Liver (tissue), 9 donors: Measurements from ENCODE around the gene MRC1. TPM values are rescaled to one million over a fixed set of nuclear protein-coding genes. Genes with fewer than 3 reads are reported as not detected.

ENCODE experiments used
- DNase-seq: peaks from one replicate; pipeline ENCODE4 v3.0.0-alpha.2; 2017; ENCODE audit warnings: low spot score
- H3K27ac ChIP-seq, 2 donors: one replicate each; pipeline ENCODE4 v1.7.0; 2013; ENCODE audit warnings: inconsistent platforms in 2 of 2, low read length in 2 of 2, control low read depth in 1 of 2, low read depth in 1 of 2, mild to moderate bottlenecking in 1 of 2
- H3K27me3 ChIP-seq, 4 donors: one replicate each; pipeline versions ENCODE4 v1.6.1 to v1.7.0; 2013; ENCODE audit warnings: low read length in 3 of 4, inconsistent platforms in 1 of 4, mild to moderate bottlenecking in 1 of 4, moderate library complexity in 1 of 4; ENCODE audit not compliant: control insufficient read depth in 4 of 4, insufficient read depth in 4 of 4
- H3K36me3 ChIP-seq, 4 donors: one replicate each; pipeline versions ENCODE4 v1.6.1 to v1.7.0; 2013; ENCODE audit warnings: low read length in 3 of 4, mild to moderate bottlenecking in 3 of 4, low read depth in 1 of 4, moderate library complexity in 1 of 4; ENCODE audit not compliant: control insufficient read depth in 4 of 4, insufficient read depth in 3 of 4
- H3K4me1 ChIP-seq, 4 donors: one replicate each; pipeline versions ENCODE4 v1.6.1 to v1.7.0; 2013; ENCODE audit warnings: low read length in 3 of 4, mild to moderate bottlenecking in 3 of 4, moderate library complexity in 1 of 4; ENCODE audit not compliant: control insufficient read depth in 4 of 4, insufficient read depth in 4 of 4
- H3K4me3 ChIP-seq, 3 donors: one replicate each; pipeline versions ENCODE4 v1.6.1 to v1.7.0; 2013; ENCODE audit warnings: low read length in 3 of 3, control low read depth in 1 of 3, low read depth in 1 of 3, mild to moderate bottlenecking in 1 of 3
- H3K9ac ChIP-seq, 2 donors: one replicate each; pipeline ENCODE4 v1.7.0; 2013; ENCODE audit warnings: low read length in 2 of 2, mild to moderate bottlenecking in 2 of 2, moderate library complexity in 2 of 2, control low read depth in 1 of 2, low read depth in 1 of 2
- H3K9me3 ChIP-seq, 4 donors: one replicate each; pipeline versions ENCODE4 v1.6.1 to v1.7.0; 2013; ENCODE audit warnings: low read length in 3 of 4; ENCODE audit not compliant: control insufficient read depth in 4 of 4
- ATF3 ChIP-seq: IDR thresholded peaks from 2 replicates; pipeline ENCODE4 v1.6.1; 2016; ENCODE audit warnings: antibody characterized with exemption
- CTCF ChIP-seq: fragments of 150-350 bp; IDR thresholded peaks from 2 replicates; pipeline ENCODE4 v1.5.1; 2017; ENCODE audit warnings: improper control_type of control experiment, low read depth, low read length; ENCODE audit not compliant: missing input control
- EGR1 ChIP-seq, 2 donors: IDR thresholded peaks; 2 replicates each; pipeline ENCODE4 v1.6.1; 2016 to 2018; ENCODE audit warnings: antibody characterized with exemption in 2 of 2, low read depth in 2 of 2
- FOXA1 ChIP-seq: IDR thresholded peaks from 2 replicates; pipeline ENCODE4 v1.6.1; 2016; ENCODE audit warnings: antibody characterized with exemption
- FOXA2 ChIP-seq: IDR thresholded peaks from 2 replicates; pipeline ENCODE4 v1.6.1; 2016; ENCODE audit warnings: antibody characterized with exemption
- GABPA ChIP-seq, 2 donors: IDR thresholded peaks in 1 of 2; conservative IDR thresholded peaks in 1 of 2; 2 replicates each; pipeline ENCODE4 v1.6.1; 2016; ENCODE audit warnings: antibody characterized with exemption in 2 of 2, mild to moderate bottlenecking in 1 of 2, moderate library complexity in 1 of 2
- HNF4A ChIP-seq, 2 donors: conservative IDR thresholded peaks; 2 replicates each; pipeline ENCODE4 v1.6.1; 2016; ENCODE audit warnings: antibody characterized with exemption in 2 of 2, mild to moderate bottlenecking in 2 of 2
- HNF4G ChIP-seq: IDR thresholded peaks from 2 replicates; pipeline ENCODE4 v1.6.1; 2016; ENCODE audit warnings: antibody characterized with exemption
- JUND ChIP-seq, 2 donors: IDR thresholded peaks; 2 replicates each; pipeline ENCODE4 v1.6.1; 2016; ENCODE audit warnings: antibody characterized with exemption in 2 of 2
- MAX ChIP-seq: IDR thresholded peaks from 2 replicates; pipeline ENCODE4 v1.6.1; 2016; ENCODE audit warnings: antibody characterized with exemption
- NR2F2 ChIP-seq: IDR thresholded peaks from 2 replicates; pipeline ENCODE4 v1.6.1; 2016; ENCODE audit warnings: antibody characterized with exemption
- RAD21 ChIP-seq, 2 donors: IDR thresholded peaks; 2 replicates each; pipeline ENCODE4 v1.6.1; 2016; ENCODE audit warnings: antibody characterized with exemption in 2 of 2, mild to moderate bottlenecking in 2 of 2
- REST ChIP-seq: IDR thresholded peaks from 2 replicates; pipeline ENCODE4 v1.6.1; 2016; ENCODE audit warnings: antibody characterized with exemption, mild to moderate bottlenecking
- SP1 ChIP-seq: IDR thresholded peaks from 2 replicates; pipeline ENCODE4 v1.6.1; 2018; ENCODE audit warnings: antibody characterized with exemption, mild to moderate bottlenecking
- TAF1 ChIP-seq: conservative IDR thresholded peaks from 2 replicates; pipeline ENCODE4 v1.6.1; 2016; ENCODE audit warnings: antibody characterized with exemption, mild to moderate bottlenecking
- YY1 ChIP-seq: IDR thresholded peaks from 2 replicates; pipeline ENCODE4 v1.6.1; 2016; ENCODE audit warnings: antibody characterized with exemption, mild to moderate bottlenecking
- WGBS: extraction: QIAGEN DNeasy Blood & Tissue Kit; methylation state at CpG from one replicate; pipeline ENCODE4 v1.1.7; 2013; 5-methylcytosine and 5-hydroxymethylcytosine counted together
- polyA plus RNA-seq, 2 donors: library from polyadenylated mRNA; stranded (reverse) in 1 of 2; unstranded in 1 of 2; fragments of 200-250 nt in 1 of 2; fragments of >200 nt in 1 of 2; fragmentation: Nextera tagmentation in 1 of 2; extraction: Ambion mirVana in 1 of 2; gene quantifications; one replicate each; pipeline versions ENCODE4 v1.2.1 to v1.2.3, GENCODE V29; 2013 to 2015
- total RNA-seq, 2 donors: library from RNA; depleted of rRNA; stranded (reverse); fragments of >200 nt; gene quantifications; one replicate each; pipeline ENCODE4 v1.2.3, GENCODE V29; 2014
- donor health status: healthy.
- donor health status: healthy.
- donor health status: healthy.
- donor health status: healthy.
- donor health status: healthy.

The MRC1 gene
- total and polyA plus RNA-seq, 4 donors, result 9.2 to 47.0 (median 34.1) TPM

- Histone ChIP-seq H3K9ac (no peak overlapping the region), H3K4me3 (no peak overlapping the region), H3K4me1 (no peaks in the 10 kb centered on the region), H3K27ac (no peak overlapping the region), H3K27me3 (peaks cover 0 to 4% (median 0%) of the 10 kb centered on the region in 4 donors), H3K36me3 (no peaks in the 10 kb centered on the region), H3K9me3 (no peaks in the 10 kb centered on the region)
- DNase-seq, result no peak
- 98% methylated on average over 2 of the region's 2 CpGs for WGBS
- TF ChIP-seq HNF4G (no peak), YY1 (no peak), MAX (no peak), CTCF (no peak), RAD21 (IDR thresholded peaks at IDR 0.05) (no peak), JUND (IDR thresholded peaks at IDR 0.05) (no peak), FOXA2 (no peak), HNF4A (conservative IDR thresholded peaks at IDR 0.05) (no peak), FOXA1 (no peak)
These were observed 20.5 kb upstream of the MRC1 start for GRCh38 chr10:17788646-17789045.

- WGBS, result 96% methylated on average over 7 of the region's 7 CpGs
- H3K9ac ChIP-seq, result no peak overlapping the region
- H3K27ac ChIP-seq, result no peak overlapping the region
- TF ChIP-seq SP1 (no peak), GABPA (IDR thresholded peaks at IDR 0.05 in 1 of 2, conservative IDR thresholded peaks at IDR 0.05 in 1 of 2) (no peak), JUND (IDR thresholded peaks at IDR 0.05) (no peak), EGR1 (IDR thresholded peaks at IDR 0.05; ENCODE audit: low read depth in 2 of 2) (no peak), NR2F2 (no peak), HNF4G (no peak), TAF1 (no peak), ATF3 (no peak)
- H3K4me1 ChIP-seq, result no peaks in the 10 kb centered on the region
- H3K9me3 ChIP-seq, result no peaks in the 10 kb centered on the region
- H3K4me3 ChIP-seq, result no peak overlapping the region
- H3K36me3 ChIP-seq, result no peaks in the 10 kb centered on the region
- no peak for DNase-seq
- peaks cover 0 to 4% (median 0%) of the 10 kb centered on the region in 4 donors for H3K27me3 ChIP-seq
These were observed 19.8 kb upstream of the MRC1 start for GRCh38 chr10:17789396-17789795.

- H3K27ac ChIP-seq, result no peak overlapping the region
- no peak overlapping the region for H3K9ac ChIP-seq
- TF ChIP-seq JUND (IDR thresholded peaks at IDR 0.05) (no peak), NR2F2 (no peak), MAX (no peak), FOXA2 (no peak), GABPA (IDR thresholded peaks at IDR 0.05 in 1 of 2, conservative IDR thresholded peaks at IDR 0.05 in 1 of 2) (no peak), RAD21 (IDR thresholded peaks at IDR 0.05) (no peak), REST (no peak)
- H3K36me3 ChIP-seq, result no peaks in the 10 kb centered on the region
- no peaks in the 10 kb centered on the region for H3K4me1 ChIP-seq
- no peak overlapping the region for H3K4me3 ChIP-seq
- DNase-seq, result no peak
- WGBS, result 87% methylated on average over 2 of the region's 2 CpGs
- H3K9me3 ChIP-seq, result no peaks in the 10 kb centered on the region
- peaks cover 0 to 4% (median 0%) of the 10 kb centered on the region in 4 donors for H3K27me3 ChIP-seq
These were observed 18.5 kb upstream of the MRC1 start for GRCh38 chr10:17790651-17791050.
